Osteoblast (primary cell): ENCODE measurements around the gene RHOF. TPM values are rescaled to one million over a fixed set of nuclear protein-coding genes. Genes with fewer than 3 reads are reported as not detected.
"Not testable (repeated sequence)": the region's sequence is repeated elsewhere in the genome, so short reads cannot be mapped to it uniquely, and the experiment has no call there.

Experiments
- DNase-seq: peaks from one replicate; pipeline ENCODE4 v3.0.0; 2011; ENCODE audit warnings: low spot score, mixed read lengths; ENCODE audit not compliant: insufficient read length; ENCODE audit errors: missing footprints
- H2AFZ ChIP-seq: 2 replicates; pipeline ENCODE4 v1.6.0; 2011; ENCODE audit warnings: mild to moderate bottlenecking, low read length
- H3K27ac ChIP-seq: 2 replicates; pipeline ENCODE4 v1.5.1; 2011; ENCODE audit warnings: mild to moderate bottlenecking, low read depth, low read length, moderate library complexity
- H3K27me3 ChIP-seq: 2 replicates; pipeline ENCODE4 v1.6.0; 2012; ENCODE audit warnings: mild to moderate bottlenecking, control low read depth, inconsistent platforms, low read length, moderate library complexity; ENCODE audit not compliant: insufficient read depth
- H3K36me3 ChIP-seq: 2 replicates; pipeline ENCODE4 v1.5.1; 2011; ENCODE audit warnings: mild to moderate bottlenecking, low read length, control low read depth, moderate library complexity; ENCODE audit not compliant: insufficient read depth
- H3K4me1 ChIP-seq: 2 replicates; pipeline ENCODE4 v1.5.1; 2011; ENCODE audit warnings: mild to moderate bottlenecking, low read length, control low read depth, moderate library complexity; ENCODE audit not compliant: insufficient read depth
- H3K4me2 ChIP-seq: 2 replicates; pipeline ENCODE4 v1.6.0; 2011; ENCODE audit warnings: mild to moderate bottlenecking, low read length; ENCODE audit not compliant: insufficient read depth
- H3K4me3 ChIP-seq: fragments of 200-600 bp; sonication (generic); 3 replicates; pipeline ENCODE4 v1.5.1; 2012; ENCODE audit warnings: mild to moderate bottlenecking, low read length, inconsistent platforms; ENCODE audit not compliant: insufficient read depth
- H3K79me2 ChIP-seq: 2 replicates; pipeline ENCODE4 v1.6.0; 2012; ENCODE audit warnings: mild to moderate bottlenecking, low read length, control low read depth, inconsistent platforms; ENCODE audit not compliant: insufficient read depth
- H3K9me3 ChIP-seq: 2 replicates; pipeline ENCODE4 v1.5.1; 2011; ENCODE audit warnings: low read depth, low read length, control low read depth
- H4K20me1 ChIP-seq: 2 replicates; pipeline ENCODE4 v1.6.0; 2012; ENCODE audit warnings: mild to moderate bottlenecking, low read length, control low read depth; ENCODE audit not compliant: insufficient read depth
- CTCF ChIP-seq: IDR thresholded peaks from 2 replicates; pipeline ENCODE4 v1.5.1; 2011; ENCODE audit warnings: mild to moderate bottlenecking, low read depth, low read length, moderate library complexity; ENCODE audit errors: extremely low read depth
- total RNA-seq: library from RNA; depleted of rRNA; stranded (reverse); fragments of >200 nt; gene quantifications from 2 replicates; pipeline ENCODE4 v1.2.3, GENCODE V29; 2012

Gene RHOF
- total RNA-seq, 1 donor, result 8.3 TPM

GRCh38 chr12:121793838-121794533 is 498 bp upstream of the RHOF start:
- H3K79me2 ChIP-seq, result peaks cover 38% of the 10 kb centered on the region
- H3K4me1 ChIP-seq, result peaks cover 40% of the 10 kb centered on the region
- H4K20me1 ChIP-seq, result peaks cover 19% of the 10 kb centered on the region
- H3K4me3 ChIP-seq, result peak overlapping the region; percentile 77
- H3K27me3 ChIP-seq, result no peaks in the 10 kb centered on the region
- peak; percentile 99 for DNase-seq
- H3K4me2 ChIP-seq, result peak overlapping the region; percentile 95
- peak overlapping the region; percentile 65 for H3K27ac ChIP-seq
- TF ChIP-seq CTCF, result peak; percentile 99
- H2AFZ ChIP-seq, result peak overlapping the region; percentile 81
- H3K9me3 ChIP-seq, result no peaks in the 10 kb centered on the region
- no peaks in the 10 kb centered on the region for H3K36me3 ChIP-seq

GRCh38 chr12:121792607-121793439 is 665 bp downstream of the RHOF start:
- Histone ChIP-seq H3K27ac (no peak overlapping the region), H4K20me1 (peaks cover 12% of the 10 kb centered on the region), H3K9me3 (no peaks in the 10 kb centered on the region), H3K4me3 (peak overlapping the region; percentile 77), H3K4me1 (peaks cover 28% of the 10 kb centered on the region), H3K36me3 (no peaks in the 10 kb centered on the region), H3K4me2 (peak overlapping the region; percentile 95), H3K27me3 (no peaks in the 10 kb centered on the region), H3K79me2 (peaks cover 26% of the 10 kb centered on the region), H2AFZ (no peak overlapping the region)
- peak; percentile 51 for DNase-seq
- TF ChIP-seq CTCF, result no peak

- peaks cover 19% of the 10 kb centered on the region for H3K4me1 ChIP-seq
- H3K79me2 ChIP-seq, result peaks cover 18% of the 10 kb centered on the region
- DNase-seq, result peak; percentile 81
- no peak overlapping the region for H2AFZ ChIP-seq
- H3K36me3 ChIP-seq, result no peaks in the 10 kb centered on the region
- H3K27ac ChIP-seq, result no peak overlapping the region
- no peaks in the 10 kb centered on the region for H3K9me3 ChIP-seq
- H4K20me1 ChIP-seq, result peaks cover 9% of the 10 kb centered on the region
- H3K27me3 ChIP-seq, result no peaks in the 10 kb centered on the region
- no peak for TF ChIP-seq CTCF
- H3K4me2 ChIP-seq, result no peak overlapping the region
- H3K4me3 ChIP-seq, result no peak overlapping the region
Observed at GRCh38 chr12:121791671-121792551, 1.6 kb downstream of the RHOF start.

GRCh38 chr12:121790785-121791184 is 2.7 kb downstream of the RHOF start:
- DNase-seq, H3K9me3 ChIP-seq, H3K79me2 ChIP-seq, H4K20me1 ChIP-seq, H3K27ac ChIP-seq, H3K4me3 ChIP-seq, H3K36me3 ChIP-seq, H3K4me2 ChIP-seq, H3K27me3 ChIP-seq, H2AFZ ChIP-seq: not testable (repeated sequence)
- peaks cover 21% of the 10 kb centered on the region for H3K4me1 ChIP-seq
